Measurements from ENCODE around the gene CNOT6L. TPM values are rescaled to one million over a fixed set of nuclear protein-coding genes. Genes with fewer than 3 reads are reported as not detected.

The CNOT6L gene
- polyA plus RNA-seq, 1 donor (not counting 4 experiments of a cell fraction or from before 2014, with no cell fraction given), result 12.0 TPM

- Histone ChIP-seq H3K4me2 (ENCODE audit: control insufficient read depth, extremely low read depth, insufficient read depth, low read depth, low read length) (no peak overlapping the region), H3K9me3 (ENCODE audit: control insufficient read depth, low read depth, low read length) (no peaks in the 10 kb centered on the region), H2AFZ (ENCODE audit: control insufficient read depth, low read length) (no peak overlapping the region), H3K4me1 (ENCODE audit: control insufficient read depth, extremely low read depth, insufficient read depth, low read length) (peaks cover 14% of the 10 kb centered on the region), H3K79me2 (ENCODE audit: control insufficient read depth, insufficient read depth, low read length) (no peaks in the 10 kb centered on the region), H3K4me3 (ENCODE audit: control insufficient read depth in 2 of 3, extremely low read depth in 1 of 3, insufficient read depth in 2 of 3, low read depth in 1 of 3, low read length in 3 of 3) (no peak overlapping the region), H3K9ac (ENCODE audit: control insufficient read depth, extremely low read depth, insufficient read depth, low read length) (no peak overlapping the region), H4K20me1 (ENCODE audit: control insufficient read depth, extremely low read depth, insufficient read depth, low read length) (no peaks in the 10 kb centered on the region), H3K36me3 (ENCODE audit: control insufficient read depth in 2 of 2, extremely low read depth in 1 of 2, insufficient read depth in 2 of 2, low read length in 2 of 2) (no peaks in the 10 kb centered on the region), H3K27ac (ENCODE audit: control insufficient read depth, insufficient read depth, low read length) (no peak overlapping the region), H3K9me1 (ENCODE audit: control insufficient read depth, extremely low read depth, insufficient read depth, low read length) (no peaks in the 10 kb centered on the region), H3K27me3 (ENCODE audit: control insufficient read depth, extremely low read depth, insufficient read depth, low read length) (no peaks in the 10 kb centered on the region)
- FAIRE-seq (no peak), DNase-seq (ENCODE audit: low read depth, low spot score) (no peak)
- dilution Hi-C loops (cut with MboI; ENCODE audit: extremely low pct_ligation_motif_present, low sequenced_read_pairs), result no loop called here
- TF ChIP-seq EZH2 (IDR thresholded peaks at IDR 0.05; ENCODE audit: low read length), result no peak
- no peak for TF ChIP-seq CTCF (optimal IDR thresholded peaks at IDR 0.05 in 1 of 3, IDR thresholded peaks at IDR 0.05 in 1 of 3, conservative IDR thresholded peaks at IDR 0.05 in 1 of 3; ENCODE audit: extremely low read depth in 1 of 3, insufficient read depth in 2 of 3, low read length in 3 of 3)
These were observed 26.8 kb upstream of the CNOT6L start for GRCh38 chr4:77845929-77846328.

DNA sequence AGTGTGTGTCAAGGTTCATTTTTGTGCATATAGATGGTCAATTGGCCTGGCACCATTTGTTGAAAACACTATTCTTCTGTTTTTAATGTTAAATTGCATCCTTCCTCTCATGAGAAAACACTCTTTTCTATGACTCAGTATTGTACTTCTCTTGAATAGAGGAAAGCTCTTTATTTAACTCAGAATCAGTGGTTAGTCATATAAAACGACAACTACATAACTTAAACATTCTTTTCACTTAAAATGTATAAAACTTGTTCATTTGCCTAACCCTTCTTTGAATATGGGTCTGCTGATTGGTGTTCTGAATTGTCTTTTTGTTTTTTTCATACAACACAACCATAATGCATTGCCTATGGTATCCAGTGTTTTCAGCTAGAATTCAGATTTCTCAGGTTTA lies 26.2 kb upstream of the CNOT6L start:
- Histone ChIP-seq H4K20me1 (ENCODE audit: control insufficient read depth, extremely low read depth, insufficient read depth, low read length) (no peaks in the 10 kb centered on the region), H3K9ac (ENCODE audit: control insufficient read depth, extremely low read depth, insufficient read depth, low read length) (no peak overlapping the region), H3K4me1 (ENCODE audit: control insufficient read depth, extremely low read depth, insufficient read depth, low read length) (peaks cover 14% of the 10 kb centered on the region), H3K27me3 (ENCODE audit: control insufficient read depth, extremely low read depth, insufficient read depth, low read length) (no peaks in the 10 kb centered on the region), H3K9me3 (ENCODE audit: control insufficient read depth, low read depth, low read length) (no peaks in the 10 kb centered on the region), H3K4me2 (ENCODE audit: control insufficient read depth, extremely low read depth, insufficient read depth, low read depth, low read length) (no peak overlapping the region), H3K4me3 (ENCODE audit: control insufficient read depth in 2 of 3, extremely low read depth in 1 of 3, insufficient read depth in 2 of 3, low read depth in 1 of 3, low read length in 3 of 3) (no peak overlapping the region), H3K79me2 (ENCODE audit: control insufficient read depth, insufficient read depth, low read length) (no peaks in the 10 kb centered on the region), H3K36me3 (ENCODE audit: control insufficient read depth in 2 of 2, extremely low read depth in 1 of 2, insufficient read depth in 2 of 2, low read length in 2 of 2) (no peaks in the 10 kb centered on the region), H2AFZ (ENCODE audit: control insufficient read depth, low read length) (no peak overlapping the region), H3K9me1 (ENCODE audit: control insufficient read depth, extremely low read depth, insufficient read depth, low read length) (no peaks in the 10 kb centered on the region), H3K27ac (ENCODE audit: control insufficient read depth, insufficient read depth, low read length) (no peak overlapping the region)
- no peak for TF ChIP-seq CTCF (optimal IDR thresholded peaks at IDR 0.05 in 1 of 3, IDR thresholded peaks at IDR 0.05 in 1 of 3, conservative IDR thresholded peaks at IDR 0.05 in 1 of 3; ENCODE audit: extremely low read depth in 1 of 3, insufficient read depth in 2 of 3, low read length in 3 of 3)
- no peak for TF ChIP-seq EZH2 (IDR thresholded peaks at IDR 0.05; ENCODE audit: low read length)
- dilution Hi-C loops (cut with MboI; ENCODE audit: extremely low pct_ligation_motif_present, low sequenced_read_pairs), result no loop called here
- FAIRE-seq, result no peak
- DNase-seq (ENCODE audit: low read depth, low spot score), result no peak

Measured in keratinocyte (primary cell).